Fibroblast of pulmonary artery (primary cell): ENCODE data around the gene PCDH15.

Experiments used
- DNase-seq: peaks from one replicate; pipeline ENCODE4 v3.0.0-alpha.2; 2010; ENCODE audit warnings: low read depth
- H3K4me3 ChIP-seq: replicated peaks from 2 replicates; pipeline ENCODE4 v1.5.1; 2011; ENCODE audit warnings: low read depth, mild to moderate bottlenecking, control low read depth, low read length, moderate library complexity
- TF ChIP-seq, protein P1 (sequence below): IDR thresholded peaks from 2 replicates; pipeline ENCODE4 v1.5.1; 2011; ENCODE audit warnings: mild to moderate bottlenecking, control low read depth, low read length, inconsistent platforms; ENCODE audit errors: missing control alignments

PCDH15 gene

DNA sequence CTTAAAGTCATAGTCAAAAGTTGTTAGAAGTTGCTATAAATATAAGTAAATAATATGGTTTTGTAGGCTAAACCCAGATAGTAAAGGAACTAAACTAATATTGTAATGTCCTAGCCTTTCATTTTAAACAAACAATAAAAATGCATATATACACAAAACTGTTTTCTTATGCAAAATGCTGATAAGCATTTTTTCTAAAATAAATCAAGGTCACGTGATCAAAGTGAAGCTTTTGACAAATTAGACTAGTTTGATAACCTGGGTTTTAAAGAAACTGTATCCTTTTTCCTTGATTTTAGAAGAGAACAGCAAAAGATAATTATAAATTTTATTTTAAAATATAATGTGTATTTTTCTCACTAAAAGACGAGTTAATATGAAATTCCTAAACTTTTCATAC, 313.3 kb downstream of the PCDH15 start:
- TF ChIP-seq, protein P1, sequence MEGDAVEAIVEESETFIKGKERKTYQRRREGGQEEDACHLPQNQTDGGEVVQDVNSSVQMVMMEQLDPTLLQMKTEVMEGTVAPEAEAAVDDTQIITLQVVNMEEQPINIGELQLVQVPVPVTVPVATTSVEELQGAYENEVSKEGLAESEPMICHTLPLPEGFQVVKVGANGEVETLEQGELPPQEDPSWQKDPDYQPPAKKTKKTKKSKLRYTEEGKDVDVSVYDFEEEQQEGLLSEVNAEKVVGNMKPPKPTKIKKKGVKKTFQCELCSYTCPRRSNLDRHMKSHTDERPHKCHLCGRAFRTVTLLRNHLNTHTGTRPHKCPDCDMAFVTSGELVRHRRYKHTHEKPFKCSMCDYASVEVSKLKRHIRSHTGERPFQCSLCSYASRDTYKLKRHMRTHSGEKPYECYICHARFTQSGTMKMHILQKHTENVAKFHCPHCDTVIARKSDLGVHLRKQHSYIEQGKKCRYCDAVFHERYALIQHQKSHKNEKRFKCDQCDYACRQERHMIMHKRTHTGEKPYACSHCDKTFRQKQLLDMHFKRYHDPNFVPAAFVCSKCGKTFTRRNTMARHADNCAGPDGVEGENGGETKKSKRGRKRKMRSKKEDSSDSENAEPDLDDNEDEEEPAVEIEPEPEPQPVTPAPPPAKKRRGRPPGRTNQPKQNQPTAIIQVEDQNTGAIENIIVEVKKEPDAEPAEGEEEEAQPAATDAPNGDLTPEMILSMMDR: no peak
- H3K4me3 ChIP-seq: no peak overlapping the region
- DNase-seq: no peak

DNA sequence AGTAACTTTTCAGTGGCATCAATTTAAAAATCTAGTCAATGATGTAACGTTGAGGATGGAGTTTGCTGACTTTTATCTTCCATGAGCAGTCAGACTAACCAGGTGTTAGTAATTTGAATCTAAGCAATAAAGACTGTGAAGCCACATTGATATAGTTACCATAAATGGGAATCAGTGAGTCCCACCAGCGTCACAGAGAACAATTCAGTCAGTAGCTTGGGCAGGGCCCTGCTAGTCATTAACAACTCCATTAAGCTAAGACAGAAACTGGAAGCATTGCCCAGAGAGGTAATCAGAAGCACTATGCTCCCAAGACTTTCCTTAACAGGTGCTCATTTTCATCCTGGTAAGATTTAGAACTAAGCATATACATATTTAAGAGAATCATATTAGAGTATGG, 315.1 kb downstream of the PCDH15 start:
- no peak overlapping the region for H3K4me3 ChIP-seq
- no peak for DNase-seq
- TF ChIP-seq, protein P1: no peak

DNA sequence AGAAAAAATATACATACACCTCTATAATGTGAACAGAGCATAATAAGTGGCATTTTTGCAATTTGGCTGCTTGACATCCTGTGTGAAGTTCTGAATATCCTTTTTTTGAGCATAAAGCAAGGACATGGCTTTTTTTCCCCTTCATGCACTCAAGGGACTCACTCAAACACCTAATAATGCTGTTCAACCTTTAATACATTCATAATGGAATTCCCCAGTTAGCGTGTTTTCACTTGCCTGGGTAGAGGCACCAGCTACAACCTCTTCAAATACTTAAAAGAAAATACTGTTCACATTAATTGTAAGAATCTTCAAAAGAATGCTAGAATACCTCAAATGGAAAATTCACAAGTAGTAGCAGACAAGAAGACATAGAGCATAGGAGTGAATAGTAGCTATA, 316.8 kb downstream of the PCDH15 start:
- TF ChIP-seq, protein P1: no peak
- no peak overlapping the region for H3K4me3 ChIP-seq
- DNase-seq: no peak

DNA sequence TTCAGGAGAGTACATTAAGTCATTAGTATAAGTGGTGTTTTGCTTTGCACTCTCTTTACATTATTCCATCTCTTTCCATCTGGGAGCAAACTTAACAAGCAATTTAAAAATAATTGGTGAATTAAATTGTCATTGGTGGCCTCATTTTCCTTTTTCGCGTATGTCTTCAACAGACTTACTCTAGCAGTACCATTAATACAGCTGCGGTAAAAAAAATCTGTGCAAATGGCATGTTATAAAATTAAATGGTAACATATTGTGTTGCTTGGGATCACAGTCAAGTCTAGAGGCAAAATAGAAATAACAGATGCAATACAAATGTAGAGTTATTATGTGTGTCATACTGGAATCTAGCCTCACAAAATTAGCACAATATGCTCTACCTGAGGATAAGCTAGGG, 322.4 kb downstream of the PCDH15 start:
- TF ChIP-seq, protein P1: no peak
- no peak overlapping the region for H3K4me3 ChIP-seq
- DNase-seq: no peak

DNA sequence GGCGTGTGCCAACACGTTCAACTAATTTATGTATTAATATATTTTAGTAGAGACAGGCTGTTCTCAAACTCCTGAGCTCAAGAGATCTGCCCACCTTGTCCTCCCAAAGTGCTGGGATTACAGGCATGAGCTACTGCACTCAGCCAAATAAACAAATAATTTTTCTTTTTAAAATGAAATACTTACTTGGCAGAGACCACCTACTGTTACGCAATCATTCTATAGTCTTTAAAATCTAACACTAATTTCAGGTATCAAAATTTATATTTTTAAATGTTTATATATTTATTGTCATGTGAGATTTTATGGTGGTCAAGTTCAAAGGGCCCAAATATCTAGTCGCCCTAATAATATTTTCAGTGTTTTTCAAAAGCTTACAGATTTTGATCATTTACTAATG, 323.3 kb downstream of the PCDH15 start:
- H3K4me3 ChIP-seq: no peak overlapping the region
- DNase-seq: no peak
- TF ChIP-seq, protein P1: no peak

DNA sequence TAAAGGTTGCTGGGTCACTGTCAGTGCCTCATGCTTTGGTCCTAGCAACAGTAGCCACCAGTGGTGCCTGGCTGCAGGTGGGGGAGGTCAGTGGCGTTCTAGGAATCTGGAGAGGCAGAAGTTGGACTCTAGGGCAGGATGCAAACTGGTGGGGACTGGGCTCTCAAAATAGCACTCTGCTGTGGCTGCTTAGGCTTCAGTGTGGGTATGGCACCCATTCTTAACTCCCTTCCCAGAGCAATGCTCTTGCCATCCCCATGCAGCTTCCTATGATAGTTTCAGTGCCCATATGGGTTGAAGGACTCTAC, 330.8 kb downstream of the PCDH15 start:
- TF ChIP-seq, protein P1: no peak
- DNase-seq: no peak
- no peak overlapping the region for H3K4me3 ChIP-seq

DNA sequence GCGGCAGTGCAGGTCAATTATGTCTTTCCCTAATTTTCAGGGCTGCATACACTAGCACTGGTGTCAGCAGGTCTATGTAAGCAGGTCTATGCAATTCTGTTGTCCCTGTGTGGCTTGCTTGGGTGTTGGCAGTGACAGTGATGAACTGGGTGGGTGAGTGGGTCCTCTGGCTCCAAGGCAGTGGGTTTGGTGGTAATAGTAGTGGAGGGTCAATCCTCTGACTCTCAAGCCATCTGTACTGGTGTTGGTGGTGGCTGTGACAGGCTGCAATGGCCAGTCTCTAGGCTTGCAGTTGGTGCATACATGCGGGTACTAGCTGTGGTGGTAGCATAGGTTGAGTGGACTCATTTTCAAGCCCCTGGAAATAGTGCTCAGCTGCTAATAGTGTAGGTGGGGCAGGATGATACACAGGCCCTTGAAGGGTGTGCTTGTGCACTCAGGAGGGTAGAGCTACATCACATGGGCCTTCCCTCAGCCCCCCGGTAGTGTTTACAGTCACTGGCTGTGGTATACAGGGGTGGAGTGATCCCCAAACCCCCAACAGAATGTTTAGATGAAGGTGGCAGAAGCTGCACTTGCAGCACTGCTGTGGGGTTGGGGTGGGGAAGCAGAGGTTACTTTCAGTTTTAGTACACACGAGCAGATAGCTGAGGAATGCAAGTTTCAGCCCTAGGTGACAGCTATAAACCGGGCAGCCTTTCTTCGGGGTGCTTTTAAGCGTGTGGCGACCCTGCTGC, 331.3 kb downstream of the PCDH15 start:
- DNase-seq: no peak
- no peak overlapping the region for H3K4me3 ChIP-seq

More for the DNA sequence above, 331.3 kb downstream of the PCDH15 start:
- TF ChIP-seq, protein P1: no peak
